WTC11 (cell line): ENCODE results near the gene RNF135. TPM values are rescaled to one million over a fixed set of nuclear protein-coding genes. Genes with fewer than 3 reads are reported as not detected.

Experiments
- ATAC-seq: fragments of 200-7000 bp; cut with Tn5 transposase; 2 replicates; pipeline ENCODE4 v1.10.0; 2021; ENCODE audit warnings: mild to moderate bottlenecking, moderate library complexity
- CTCF ChIA-PET: fragments of 300-600 bp; sonication (Branson Sonifier 250); formaldehyde crosslinking; loops from one replicate; lab custom pipeline; 2021; ENCODE audit warnings: antibody characterized with exemption; lab: Charles Lee
- POLR2A ChIA-PET: fragments of 350-600 bp; sonication (Branson Sonifier 250); formaldehyde crosslinking; loops from one replicate; lab custom pipeline; 2021; ENCODE audit warnings: antibody characterized with exemption; lab: Charles Lee
- DNase-seq: peaks from one replicate; pipeline ENCODE4 v3.0.0; 2021; ENCODE audit warnings: low spot score
- H3K27ac Mint-ChIP-seq: 2 replicates; pipeline ENCODE4 v1.8.0; 2021; ENCODE audit warnings: mixed read lengths
- H3K27me3 Mint-ChIP-seq: 2 replicates; pipeline ENCODE4 v1.8.0; 2021; ENCODE audit warnings: low read depth, mild to moderate bottlenecking, moderate library complexity, mixed read lengths
- H3K36me3 Mint-ChIP-seq: 2 replicates; pipeline ENCODE4 v1.8.0; 2021; ENCODE audit warnings: mixed read lengths
- H3K4me1 Mint-ChIP-seq: 2 replicates; pipeline ENCODE4 v1.8.0; 2022; ENCODE audit warnings: mixed read lengths
- H3K4me3 Mint-ChIP-seq: 2 replicates; pipeline ENCODE4 v1.8.0; 2021; ENCODE audit warnings: mild to moderate bottlenecking, moderate library complexity, mixed read lengths
- H3K9me3 Mint-ChIP-seq: 2 replicates; pipeline ENCODE4 v1.8.0; 2021; ENCODE audit warnings: mixed read lengths
- ARID4B ChIP-seq: sonication (generic); formaldehyde crosslinking; IDR thresholded peaks from 2 replicates; pipeline ENCODE4 v1.8.0; 2023; ENCODE audit warnings: missing genetic modification reagents, mild to moderate bottlenecking, borderline replicate concordance
- CTCF ChIP-seq: fragments of 200-600 bp; IDR thresholded peaks from 2 replicates; pipeline ENCODE4 v1.8.0; 2022; ENCODE audit warnings: antibody characterized with exemption
- E2F5 ChIP-seq: sonication (generic); formaldehyde crosslinking; IDR thresholded peaks from 2 replicates; pipeline ENCODE4 v1.8.1; 2022; ENCODE audit warnings: mild to moderate bottlenecking, moderate library complexity, missing genetic modification reagents
- FOXK1 ChIP-seq: sonication (generic); formaldehyde crosslinking; IDR thresholded peaks from 2 replicates; pipeline ENCODE4 v1.8.0; 2022; ENCODE audit warnings: mild to moderate bottlenecking, moderate library complexity, missing genetic modification reagents
- FOXP1 ChIP-seq: sonication (generic); formaldehyde crosslinking; IDR thresholded peaks from 2 replicates; pipeline ENCODE4 v1.8.0; 2022; ENCODE audit warnings: missing genetic modification reagents, mild to moderate bottlenecking, moderate library complexity, borderline replicate concordance
- HMGXB4 ChIP-seq: sonication (generic); formaldehyde crosslinking; IDR thresholded peaks from 2 replicates; pipeline ENCODE4 v1.8.1; 2023; ENCODE audit warnings: mild to moderate bottlenecking, moderate library complexity, missing genetic modification reagents
- IRF2 ChIP-seq: sonication (generic); formaldehyde crosslinking; IDR thresholded peaks from 2 replicates; pipeline ENCODE4 v1.8.0; 2022; ENCODE audit warnings: low read depth, missing genetic modification reagents, borderline replicate concordance
- MAX ChIP-seq: sonication (generic); formaldehyde crosslinking; IDR thresholded peaks from 2 replicates; pipeline ENCODE4 v1.8.0; 2022; ENCODE audit warnings: mild to moderate bottlenecking, missing genetic modification reagents
- NFATC4 ChIP-seq: fragments of 250-450 bp; sonication (Bioruptor Pico); IDR thresholded peaks from 2 replicates; pipeline ENCODE4 v1.9.0; 2021; ENCODE audit warnings: mild to moderate bottlenecking
- NR2C2 ChIP-seq: sonication (generic); formaldehyde crosslinking; IDR thresholded peaks from 2 replicates; pipeline ENCODE4 v1.8.0; 2022; ENCODE audit warnings: mild to moderate bottlenecking, missing genetic modification reagents
- TP53 ChIP-seq: sonication (generic); formaldehyde crosslinking; IDR thresholded peaks from 2 replicates; pipeline ENCODE4 v1.8.1; 2023; ENCODE audit warnings: mild to moderate bottlenecking, missing genetic modification reagents
- USF1 ChIP-seq: sonication (generic); formaldehyde crosslinking; IDR thresholded peaks from 2 replicates; pipeline ENCODE4 v1.8.0; 2022; ENCODE audit warnings: mild to moderate bottlenecking, missing genetic modification reagents
- USF2 ChIP-seq: sonication (generic); formaldehyde crosslinking; IDR thresholded peaks from 2 replicates; pipeline ENCODE4 v1.8.1; 2023; ENCODE audit warnings: mild to moderate bottlenecking, missing genetic modification reagents, moderate library complexity
- ZBTB43 ChIP-seq: sonication (generic); formaldehyde crosslinking; IDR thresholded peaks from 2 replicates; pipeline ENCODE4 v1.8.1; 2023; ENCODE audit warnings: mild to moderate bottlenecking, missing genetic modification reagents
- ZNF263 ChIP-seq: sonication (generic); formaldehyde crosslinking; IDR thresholded peaks from 2 replicates; pipeline ENCODE4 v1.8.1; 2022; ENCODE audit warnings: low read depth, mild to moderate bottlenecking, moderate library complexity, missing genetic modification reagents
- ZNF281 ChIP-seq: sonication (generic); formaldehyde crosslinking; IDR thresholded peaks from 2 replicates; pipeline ENCODE4 v1.8.0; 2023; ENCODE audit warnings: mild to moderate bottlenecking, missing genetic modification reagents
- ZNF396 ChIP-seq: fragments of 250-450 bp; sonication (Bioruptor Pico); IDR thresholded peaks from 2 replicates; pipeline ENCODE4 v1.8.0; 2021; ENCODE audit warnings: mild to moderate bottlenecking, moderate library complexity, borderline replicate concordance
- ZNF423 ChIP-seq: fragments of 250-450 bp; sonication (Bioruptor Pico); IDR thresholded peaks from 2 replicates; pipeline ENCODE4 v2.1.2; 2022; ENCODE audit warnings: mild to moderate bottlenecking, moderate library complexity
- total RNA-seq: library from RNA; stranded (reverse); gene quantifications from 3 replicates; pipeline ENCODE4 v1.2.3, GENCODE V29; 2021

RNF135 gene
- total RNA-seq, 1 experiment from 2014 or later, result 10.3 TPM

- Mint-ChIP-seq H3K36me3 (no peaks in the 10 kb centered on the region), H3K9me3 (no peaks in the 10 kb centered on the region), H3K27ac (no peak overlapping the region), H3K4me1 (peaks cover 17% of the 10 kb centered on the region), H3K4me3 (peak overlapping the region; percentile 87), H3K27me3 (peaks cover 46% of the 10 kb centered on the region)
- ChIA-PET CTCF (interaction anchor here (0.6 to 1.6 kb wide), 11 partner anchors 9 to 860 kb away, joined by 3 to 6 read pairs (median 4); partner anchors contain the start of genes ADAP2 and RNF135), POLR2A (interaction anchor here (0.6 to 2.5 kb wide), 7 partner anchors 12 to 102 kb away, joined by 3 to 9 read pairs (median 4); partner anchors contain the start of genes NF1, RNF135 and TEFM)
- DNase-seq (peak; percentile 78), ATAC-seq (peak; percentile 92)
- TF ChIP-seq USF2 (CRISPR knock-in tag), result peak; percentile 37
- no peak for TF ChIP-seq NR2C2 (CRISPR knock-in tag)
- TF ChIP-seq ARID4B (CRISPR knock-in tag), result peak; percentile 53; the same call in 1 of the 2 replicates
- 0 out of 2 replicates have a peak, but pooled peaks have one; percentile 24 for TF ChIP-seq ZNF281 (CRISPR knock-in tag)
- TF ChIP-seq ZBTB43 (CRISPR knock-in tag), result peak; percentile 83; the same call in 1 of the 2 replicates
- TF ChIP-seq E2F5 (CRISPR knock-in tag), result peak; percentile 16; the same call in 1 of the 2 replicates
- TF ChIP-seq MAX (CRISPR knock-in tag), result 0 out of 2 replicates have a peak, but pooled peaks have one; percentile 29
- TF ChIP-seq HMGXB4, result peak; percentile 95
- no peak for TF ChIP-seq NFATC4 (CRISPR knock-in tag)
- TF ChIP-seq ZNF396 (CRISPR knock-in tag), result no peak
- TF ChIP-seq FOXP1 (CRISPR knock-in tag), result peak; percentile 77; the same call in 1 of the 2 replicates
- no peak for TF ChIP-seq ZNF423 (CRISPR knock-in tag)
- no peak for TF ChIP-seq IRF2 (CRISPR knock-in tag)
- no peak; the same call in 1 of the 2 replicates for TF ChIP-seq USF1 (CRISPR knock-in tag)
- no peak for TF ChIP-seq CTCF
- 0 out of 2 replicates have a peak, but pooled peaks have one; percentile 12 for TF ChIP-seq ZNF263
- no peak for TF ChIP-seq TP53 (CRISPR knock-in tag)
- TF ChIP-seq FOXK1 (CRISPR knock-in tag), result peak; percentile 44; the same call in 1 of the 2 replicates
Measured at GRCh38 chr17:31008374-31009041, 37.7 kb downstream of the RNF135 start.
